NT2/D1 (cell line): ENCODE data around the gene DCLK1.

ENCODE experiments used
- SUZ12 ChIP-seq: IDR thresholded peaks from 2 replicates; pipeline ENCODE4 v1.6.1; 2011; ENCODE audit not compliant: insufficient read length, insufficient read depth; ENCODE audit errors: extremely low read depth
- YY1 ChIP-seq: IDR thresholded peaks from 2 replicates; pipeline ENCODE4 v1.6.1; 2011; ENCODE audit not compliant: insufficient read length, insufficient read depth
- ZNF274 ChIP-seq: IDR thresholded peaks from 2 replicates; pipeline ENCODE4 v1.6.1; 2011; ENCODE audit warnings: mild to moderate bottlenecking, low read depth, low read length

DNA sequence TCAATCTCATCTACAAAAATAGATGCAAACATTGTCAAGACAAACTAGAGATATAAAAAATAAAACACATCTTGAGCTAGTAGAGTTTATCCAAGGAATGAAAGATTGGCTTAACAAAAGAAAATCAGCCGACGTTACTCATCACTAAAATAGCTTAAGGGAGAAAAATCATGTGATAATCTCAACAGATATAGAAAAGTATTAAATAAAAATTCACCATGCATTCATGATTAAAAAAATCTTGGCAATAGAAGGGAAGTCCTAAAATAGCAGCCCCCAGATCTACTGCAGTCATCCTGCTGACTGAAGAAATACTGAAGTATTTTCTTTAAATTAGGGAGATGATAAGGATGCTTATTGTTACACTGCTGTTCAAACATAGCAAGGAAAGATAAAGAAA lies 12.6 kb upstream of the DCLK1 start:
- TF ChIP-seq YY1: no peak
- no peak for TF ChIP-seq ZNF274
- no peak for TF ChIP-seq SUZ12
